SU-DHL-6 (cell line): ENCODE results near the gene SCTR.

Source experiments
- EZH2phosphoT487 ChIP-seq: fragments of 200-600 bp; sonication (generic), shearing (Covaris generic); conservative IDR thresholded peaks from 2 replicates; pipeline ENCODE4 v1.6.1; 2018; ENCODE audit warnings: mild to moderate bottlenecking, antibody characterized with exemption, low read length, moderate library complexity, mixed read lengths
- TF ChIP-seq, protein P1 (sequence below): fragments of 200-600 bp; sonication (generic); IDR thresholded peaks from one replicate; pipeline ENCODE4 v1.5.1; 2017; ENCODE audit warnings: antibody characterized with exemption, mild to moderate bottlenecking, low read length, moderate library complexity; ENCODE audit not compliant: insufficient read depth, poor library complexity, severe bottlenecking

DNA sequence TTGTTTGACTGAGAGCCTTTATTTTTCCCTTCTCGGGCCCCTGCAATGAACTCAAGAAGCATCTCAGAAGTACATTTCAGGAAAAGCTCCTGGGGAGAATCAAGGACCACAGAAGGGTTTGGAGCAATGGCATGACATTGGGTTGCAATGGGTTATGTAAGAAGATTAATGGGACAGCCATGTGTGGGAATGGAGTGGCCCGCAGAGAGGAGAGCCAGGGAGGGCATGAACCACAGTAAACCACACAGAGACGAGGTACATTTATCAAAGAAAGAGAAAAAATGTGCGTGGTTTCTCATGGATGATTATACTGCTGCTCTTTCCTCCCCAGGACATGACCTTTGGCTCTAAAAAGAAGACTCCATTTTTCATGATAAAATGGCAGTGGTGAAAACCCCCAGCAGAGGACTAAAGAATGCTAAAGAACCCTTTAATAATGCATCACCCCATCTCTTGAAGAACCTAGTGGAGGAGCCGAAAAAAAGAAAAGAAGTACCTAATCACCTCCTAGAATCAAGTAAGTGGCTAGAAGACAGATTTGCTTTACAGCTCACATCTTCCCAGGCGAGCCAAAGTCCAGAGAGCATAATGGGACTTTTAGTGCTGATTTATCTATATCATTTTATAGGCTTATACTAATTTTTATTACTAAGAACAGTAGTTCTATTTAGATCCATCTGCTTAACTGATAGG lies 21.6 kb upstream of the SCTR start:
- TF ChIP-seq, protein P1, sequence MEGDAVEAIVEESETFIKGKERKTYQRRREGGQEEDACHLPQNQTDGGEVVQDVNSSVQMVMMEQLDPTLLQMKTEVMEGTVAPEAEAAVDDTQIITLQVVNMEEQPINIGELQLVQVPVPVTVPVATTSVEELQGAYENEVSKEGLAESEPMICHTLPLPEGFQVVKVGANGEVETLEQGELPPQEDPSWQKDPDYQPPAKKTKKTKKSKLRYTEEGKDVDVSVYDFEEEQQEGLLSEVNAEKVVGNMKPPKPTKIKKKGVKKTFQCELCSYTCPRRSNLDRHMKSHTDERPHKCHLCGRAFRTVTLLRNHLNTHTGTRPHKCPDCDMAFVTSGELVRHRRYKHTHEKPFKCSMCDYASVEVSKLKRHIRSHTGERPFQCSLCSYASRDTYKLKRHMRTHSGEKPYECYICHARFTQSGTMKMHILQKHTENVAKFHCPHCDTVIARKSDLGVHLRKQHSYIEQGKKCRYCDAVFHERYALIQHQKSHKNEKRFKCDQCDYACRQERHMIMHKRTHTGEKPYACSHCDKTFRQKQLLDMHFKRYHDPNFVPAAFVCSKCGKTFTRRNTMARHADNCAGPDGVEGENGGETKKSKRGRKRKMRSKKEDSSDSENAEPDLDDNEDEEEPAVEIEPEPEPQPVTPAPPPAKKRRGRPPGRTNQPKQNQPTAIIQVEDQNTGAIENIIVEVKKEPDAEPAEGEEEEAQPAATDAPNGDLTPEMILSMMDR = no peak
- no peak for TF ChIP-seq EZH2phosphoT487
